IMR-90 (cell line): Measurements from ENCODE around the gene CLP1. TPM values are rescaled to one million over a fixed set of nuclear protein-coding genes. Genes with fewer than 3 reads are reported as not detected.

Source experiments
- ATAC-seq: fragments of 200-7000 bp; cut with Tn5 transposase; 2 replicates; pipeline ENCODE4 v1.9.1; 2020; ENCODE audit warnings: low read depth, mild to moderate bottlenecking, moderate library complexity
- BruUV-seq: library from RNA; stranded (reverse); fragments of 400-500 nt; replicated peaks from 2 replicates; lab custom pipeline; 2021; lab: Mats Ljungman, UMichigan
- CTCF ChIA-PET: fragments of 300-600 bp; formaldehyde crosslinking; extraction: SDS; loops from one replicate; lab custom pipeline; 2021; ENCODE audit warnings: antibody characterized with exemption; lab: Yijun Ruan, JAX
- POLR2A ChIA-PET: fragments of 300-600 bp; sonication (Branson Sonifier 250); formaldehyde crosslinking; loops from one replicate; lab custom pipeline; 2022; ENCODE audit warnings: antibody characterized with exemption; ENCODE audit not compliant: unreplicated experiment; lab: Charles Lee
- DNase-seq: peaks from one replicate; pipeline ENCODE4 v3.0.0; 2013
- H2AFZ ChIP-seq: replicated peaks from 2 replicates; pipeline ENCODE3; 2013; ENCODE audit warnings: low read length, mild to moderate bottlenecking; ENCODE audit not compliant: poor library complexity
- H2AK5ac ChIP-seq: 2 replicates; pipeline ENCODE4 v1.6.1; 2013; ENCODE audit warnings: low read depth, low read length, inconsistent platforms
- H2AK9ac ChIP-seq: replicated peaks from 2 replicates; pipeline ENCODE3; 2013; ENCODE audit warnings: mild to moderate bottlenecking, low read depth, low read length, moderate library complexity; ENCODE audit not compliant: poor library complexity
- H2BK120ac ChIP-seq: 2 replicates; pipeline ENCODE4 v1.6.1; 2013; ENCODE audit warnings: low read depth, low read length, inconsistent platforms
- H2BK15ac ChIP-seq: 3 replicates; pipeline ENCODE4 v1.6.1; 2013; ENCODE audit warnings: low read depth, low read length, inconsistent platforms
- H2BK20ac ChIP-seq: 2 replicates; pipeline ENCODE4 v1.6.1; 2013; ENCODE audit warnings: low read depth, mild to moderate bottlenecking, inconsistent platforms, low read length, moderate library complexity
- H2BK5ac ChIP-seq: 2 replicates; pipeline ENCODE4 v1.6.1; 2013; ENCODE audit warnings: mild to moderate bottlenecking, low read depth, low read length, inconsistent platforms; ENCODE audit not compliant: poor library complexity, severe bottlenecking
- H3K14ac ChIP-seq: replicated peaks from 2 replicates; pipeline ENCODE4 v1.6.1; 2013; ENCODE audit warnings: low read depth, low read length, inconsistent platforms
- H3K18ac ChIP-seq: 2 replicates; pipeline ENCODE4 v1.6.1; 2013; ENCODE audit warnings: low read depth, low read length, control low read depth
- H3K23ac ChIP-seq: 2 replicates; pipeline ENCODE4 v1.6.1; 2013; ENCODE audit warnings: low read depth, low read length, inconsistent platforms
- H3K27ac ChIP-seq: 2 replicates; pipeline ENCODE4 v1.5.1; 2013; ENCODE audit warnings: mild to moderate bottlenecking, control low read depth, low read length; ENCODE audit not compliant: insufficient read depth
- H3K27me3 ChIP-seq: 2 replicates; pipeline ENCODE4 v1.6.1; 2013; ENCODE audit warnings: low read length; ENCODE audit not compliant: control insufficient read depth, insufficient read depth
- H3K36me3 ChIP-seq: 2 replicates; pipeline ENCODE4 v1.6.1; 2013; ENCODE audit warnings: low read length, mixed read lengths; ENCODE audit not compliant: control insufficient read depth, insufficient read depth
- H3K4ac ChIP-seq: 2 replicates; pipeline ENCODE4 v1.6.1; 2013; ENCODE audit warnings: low read depth, low read length, inconsistent platforms
- H3K4me1 ChIP-seq: 2 replicates; pipeline ENCODE4 v1.6.1; 2013; ENCODE audit warnings: low read length, mixed read lengths; ENCODE audit not compliant: control insufficient read depth, insufficient read depth
- H3K4me2 ChIP-seq: 2 replicates; pipeline ENCODE4 v1.6.1; 2013; ENCODE audit warnings: low read depth, mild to moderate bottlenecking, control low read depth, low read length, moderate library complexity
- H3K4me3 ChIP-seq: 2 replicates; pipeline ENCODE4 v1.5.1; 2013; ENCODE audit warnings: low read depth, mild to moderate bottlenecking, control low read depth, low read length, moderate library complexity; ENCODE audit not compliant: insufficient read depth
- H3K56ac ChIP-seq: 2 replicates; pipeline ENCODE4 v1.6.1; 2013; ENCODE audit warnings: low read length, inconsistent platforms; ENCODE audit not compliant: insufficient read depth; ENCODE audit errors: extremely low read depth
- H3K79me1 ChIP-seq, 2 experiments: 2 replicates each; pipeline ENCODE4 v1.6.1; 2013; ENCODE audit warnings: low read length in 2 of 2, inconsistent platforms in 1 of 2, low read depth in 1 of 2
- H3K9ac ChIP-seq: 2 replicates; pipeline ENCODE4 v1.6.1; 2013; ENCODE audit warnings: low read depth, low read length, control low read depth
- H3K9me1 ChIP-seq: 2 replicates; pipeline ENCODE4 v1.6.1; 2013; ENCODE audit warnings: low read length, inconsistent platforms; ENCODE audit not compliant: insufficient read depth
- H3K9me3 ChIP-seq: 2 replicates; pipeline ENCODE4 v1.6.1; 2013; ENCODE audit warnings: low read length; ENCODE audit not compliant: control insufficient read depth, insufficient read depth
- H4K20me1 ChIP-seq: 2 replicates; pipeline ENCODE4 v1.6.1; 2013; ENCODE audit warnings: low read length, inconsistent platforms; ENCODE audit not compliant: insufficient read depth
- H4K5ac ChIP-seq: 2 replicates; pipeline ENCODE4 v1.6.1; 2013; ENCODE audit warnings: mild to moderate bottlenecking, low read depth, low read length, control low read depth
- H4K8ac ChIP-seq, 2 experiments: 2 replicates each; pipeline ENCODE4 v1.6.1; 2013; ENCODE audit warnings: low read depth in 2 of 2, low read length in 2 of 2, control low read depth in 1 of 2, inconsistent platforms in 1 of 2
- H4K91ac ChIP-seq: 2 replicates; pipeline ENCODE4 v1.6.1; 2013; ENCODE audit warnings: low read depth, low read length, inconsistent platforms; ENCODE audit not compliant: insufficient read depth
- CHD1 ChIP-seq: IDR thresholded peaks from 2 replicates; pipeline ENCODE4 v1.6.1; 2012; ENCODE audit warnings: low read depth, low read length, improper control_type of control experiment
- CTCF ChIP-seq: conservative IDR thresholded peaks from 2 replicates; pipeline ENCODE4 v1.5.1; 2012; ENCODE audit warnings: mild to moderate bottlenecking, low read depth, low read length, improper control_type of control experiment
- MAFK ChIP-seq: IDR thresholded peaks from 2 replicates; pipeline ENCODE4 v1.6.1; 2012; ENCODE audit warnings: low read depth, low read length, improper control_type of control experiment
- MAZ ChIP-seq: IDR thresholded peaks from 2 replicates; pipeline ENCODE4 v1.6.1; 2012; ENCODE audit warnings: low read depth, mild to moderate bottlenecking, low read length, improper control_type of control experiment, moderate library complexity, borderline replicate concordance
- NFE2L2 ChIP-seq: fragments of 150-350 bp; IDR thresholded peaks from 2 replicates; pipeline ENCODE4 v1.6.1; 2016; ENCODE audit warnings: low read depth, mild to moderate bottlenecking, low read length
- POLR2A ChIP-seq: IDR thresholded peaks from 2 replicates; pipeline ENCODE4 v1.6.1; 2012; ENCODE audit warnings: mild to moderate bottlenecking, low read depth, low read length
- RFX5 ChIP-seq: IDR thresholded peaks from 2 replicates; pipeline ENCODE4 v1.8.0; 2012; ENCODE audit warnings: low read depth, mild to moderate bottlenecking, low read length, moderate library complexity
- SMC3 ChIP-seq: fragments of 150-350 bp; IDR thresholded peaks from 2 replicates; pipeline ENCODE4 v1.6.1; 2016; ENCODE audit warnings: low read depth, mild to moderate bottlenecking, antibody characterized with exemption, low read length, moderate library complexity
- USF2 ChIP-seq: fragments of 150-350 bp; IDR thresholded peaks from 2 replicates; pipeline ENCODE4 v1.6.1; 2017; ENCODE audit warnings: mild to moderate bottlenecking, antibody characterized with exemption, low read length, low read depth
- WGBS, 2 experiments: methylation state at CpG; one replicate each; pipeline versions ENCODE4 v1.1.5 to v1.1.7; 2013; ENCODE audit warnings: missing lambda C conversion rate in 2 of 2; ENCODE audit not compliant: insufficient read length in 1 of 2; ENCODE audit errors: extremely low coverage in 2 of 2; 5-methylcytosine and 5-hydroxymethylcytosine counted together
- dilution Hi-C: fragments of 300-500 bp; cut with HindIII; formaldehyde crosslinking; loops from one replicate; pipeline ENCODE4 v1.14.3; 2018; ENCODE audit warnings: low sequenced_read_pairs; ENCODE audit not compliant: unreplicated experiment
- in situ Hi-C: fragments of 300-500 bp; cut with MboI; formaldehyde crosslinking; loops from 3 replicates; pipeline ENCODE4 v1.14.3; 2019; ENCODE audit warnings: low sequenced_read_pairs, inconsistent platforms, mixed read lengths
- intact Hi-C: fragments of 100-400 bp; cut with micrococcal nuclease; formaldehyde crosslinking; loops from 2 replicates; pipeline ENCODE4 v1.10.0; 2022
- polyA plus RNA-seq, 3 experiments: library from polyadenylated mRNA; depleted of rRNA; stranded (reverse); fragments of >200 nt; gene quantifications; 2 replicates each; pipeline ENCODE4 v1.2.3, GENCODE V29; 2012; ENCODE audit warnings: low replicate concordance in 1 of 3
- total RNA-seq: library from RNA; depleted of rRNA; stranded (reverse); fragments of >200 nt; gene quantifications from 2 replicates; pipeline ENCODE4 v1.2.3, GENCODE V29; 2012

The CLP1 gene
- total and polyA plus RNA-seq, 2 of the 4 experiments (the other 2 are of a cell fraction): 16.5 to 24.0 TPM

GRCh38 chr11:57610170-57610569 is 47.4 kb upstream of the CLP1 start:
- H3K27ac ChIP-seq: no peak overlapping the region
- dilution Hi-C loops (no loop called here), intact Hi-C loops (no loop called here), in situ Hi-C loops (no loop called here)
- no peaks in the 10 kb centered on the region for H3K9me1 ChIP-seq
- H3K36me3 ChIP-seq: peaks cover 17% of the 10 kb centered on the region
- H3K56ac ChIP-seq: no peak overlapping the region
- 57% methylated on average over 1 of the region's 4 CpGs; no CpG with 5 or more reads in 1 of the 2 experiments for WGBS, 2 experiments
- H3K4me3 ChIP-seq: no peak overlapping the region
- H2AFZ ChIP-seq: no peak overlapping the region
- no peak overlapping the region for H3K4ac ChIP-seq
- no peaks in the 10 kb centered on the region for H3K79me1 ChIP-seq
- H3K9me3 ChIP-seq: no peaks in the 10 kb centered on the region
- no peak overlapping the region for H3K9ac ChIP-seq
- no peak overlapping the region for H2BK120ac ChIP-seq
- H3K23ac ChIP-seq: no peak overlapping the region
- ChIA-PET POLR2A (no interaction called here), CTCF (interaction anchor here (1.1 to 1.3 kb wide), 3 partner anchors 8 to 152 kb away, joined by 3 read pairs; no protein-coding TSS in a partner anchor)
- no peaks in the 10 kb centered on the region for H3K4me1 ChIP-seq
- no TSS peak for BruUV-seq
- H3K18ac ChIP-seq: no peak overlapping the region
- H3K4me2 ChIP-seq: no peak overlapping the region
- DNase-seq: no peak
- H3K27me3 ChIP-seq: no peaks in the 10 kb centered on the region; the same call in 1 of the 2 replicates
- no peak overlapping the region for H2AK5ac ChIP-seq
- TF ChIP-seq MAFK (no peak), SMC3 (no peak), CHD1 (no peak), POLR2A (no peak), USF2 (no peak), NFE2L2 (no peak), RFX5 (no peak), CTCF (no peak), MAZ (no peak)
- ATAC-seq: no peak
- no peak overlapping the region for H2BK5ac ChIP-seq
- H4K5ac ChIP-seq: no peak overlapping the region
- H2BK15ac ChIP-seq: no peak overlapping the region
- H3K14ac ChIP-seq: no peak overlapping the region
- H2BK20ac ChIP-seq: no peak overlapping the region
- no peak overlapping the region for H4K8ac ChIP-seq
- H4K20me1 ChIP-seq: no peaks in the 10 kb centered on the region
- no peak overlapping the region for H4K91ac ChIP-seq
- H2AK9ac ChIP-seq: no peak overlapping the region
